Activated T-cell treated with anti-CD3 and anti-CD28 coated beads, Interleukin-2, amount 50 U/mL, for 4 hours (primary cell): ENCODE measurements around the gene EPB41L2. TPM values are rescaled to one million over a fixed set of nuclear protein-coding genes. Genes with fewer than 3 reads are reported as not detected.
"Not testable (repeated sequence)": the region's sequence is repeated elsewhere in the genome, so short reads cannot be mapped to it uniquely, and the experiment has no call there.

Source experiments
- ATAC-seq, 2 donors: fragments of 200-7000 bp; cut with Tn5 transposase; one replicate each; pipeline ENCODE4 v1.10.0; 2021
- DNase-seq: peaks from one replicate; pipeline ENCODE4 v3.0.0-alpha.2; 2020
- H3K27me3 Mint-ChIP-seq: one replicate; pipeline ENCODE4 v1.8.0; 2021; ENCODE audit warnings: low read depth, mixed read lengths
- H3K36me3 Mint-ChIP-seq: one replicate; pipeline ENCODE4 v1.8.0; 2022; ENCODE audit warnings: mixed read lengths; ENCODE audit not compliant: insufficient read depth
- H3K4me1 Mint-ChIP-seq: one replicate; pipeline ENCODE4 v1.8.0; 2021; ENCODE audit warnings: low read depth, mixed read lengths
- H3K4me3 Mint-ChIP-seq: one replicate; pipeline ENCODE4 v1.8.0; 2021; ENCODE audit warnings: mild to moderate bottlenecking, moderate library complexity, mixed read lengths
- H3K9me3 Mint-ChIP-seq: one replicate; pipeline ENCODE4 v1.8.0; 2021; ENCODE audit warnings: mixed read lengths
- total RNA-seq, 3 donors: library from RNA; stranded (reverse); gene quantifications; one replicate each; pipeline ENCODE4 v1.2.1, GENCODE V29; 2021

The EPB41L2 gene
- total RNA-seq, 3 donors from 2014 or later, result 11.7 to 18.0 (median 15.3) TPM

DNA sequence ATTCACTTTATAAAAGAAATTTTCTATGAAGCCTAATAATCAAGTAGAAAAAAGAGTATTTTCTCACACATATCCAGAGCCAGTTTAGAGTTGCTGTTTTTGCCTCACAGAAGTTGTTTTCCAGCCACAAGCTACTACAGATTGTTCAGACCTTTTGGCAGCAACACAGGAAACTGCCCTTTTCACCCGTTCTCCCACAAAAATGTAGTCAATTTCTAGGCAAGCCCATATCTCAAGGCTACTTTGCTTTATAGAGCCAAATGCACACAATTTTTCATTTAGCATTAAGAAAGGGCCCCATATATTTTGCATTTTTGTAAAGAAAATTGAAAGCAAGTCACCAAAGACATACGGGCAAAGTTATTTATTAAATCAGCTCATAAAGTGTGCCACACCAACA lies 49.5 kb downstream of the EPB41L2 start:
- Mint-ChIP-seq H3K4me1 (no peaks in the 10 kb centered on the region), H3K36me3 (peaks cover 4% of the 10 kb centered on the region), H3K9me3 (peaks cover 13% of the 10 kb centered on the region), H3K27me3 (no peaks in the 10 kb centered on the region), H3K4me3 (no peak overlapping the region)
- ATAC-seq, result no peak
- no peak for DNase-seq

DNA sequence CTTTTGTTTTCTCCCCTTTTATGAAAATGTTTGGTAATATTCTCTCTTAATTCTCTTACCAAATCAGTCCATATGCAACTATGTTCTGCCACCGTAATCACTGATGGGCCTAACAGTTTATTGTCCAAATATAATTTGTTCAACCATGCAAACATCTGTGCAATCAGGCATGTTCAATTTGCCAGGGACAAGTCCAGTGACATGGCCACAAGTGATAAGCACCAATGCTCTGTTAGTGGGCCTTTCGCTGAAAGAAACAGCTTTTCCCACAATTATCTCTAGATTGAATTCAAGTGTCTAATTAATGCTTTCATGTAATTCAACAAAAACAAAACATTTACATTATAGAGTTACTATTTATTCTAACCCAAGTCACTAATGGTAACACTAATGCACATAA lies 53.3 kb downstream of the EPB41L2 start:
- Mint-ChIP-seq H3K9me3 (peaks cover 28% of the 10 kb centered on the region), H3K36me3 (peaks cover 15% of the 10 kb centered on the region), H3K27me3 (no peaks in the 10 kb centered on the region), H3K4me3 (no peak overlapping the region), H3K4me1 (no peaks in the 10 kb centered on the region)
- ATAC-seq (no peak), DNase-seq (no peak)

DNA sequence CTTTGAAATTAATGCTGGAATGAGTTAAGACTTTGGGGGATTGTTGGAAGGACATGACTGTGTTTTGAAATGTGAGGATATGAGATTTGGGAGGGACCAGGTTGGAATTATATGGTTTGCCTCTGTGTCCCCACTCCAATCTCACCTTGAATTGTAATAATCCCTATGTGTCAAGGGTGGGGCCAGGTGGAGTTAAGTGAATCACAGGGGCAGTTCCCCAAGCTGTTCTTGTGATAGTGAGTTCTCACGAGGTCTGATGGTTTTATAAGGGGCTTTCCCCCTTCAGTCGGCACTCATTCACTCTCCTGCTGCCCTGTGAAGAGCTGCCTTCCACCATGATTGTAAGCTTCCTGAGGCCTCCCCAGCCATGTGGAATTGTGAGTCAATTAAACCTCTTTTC lies 54.1 kb downstream of the EPB41L2 start:
- not testable (repeated sequence) for H3K27me3 Mint-ChIP-seq, ATAC-seq, H3K4me1 Mint-ChIP-seq, DNase-seq, H3K4me3 Mint-ChIP-seq
- peaks cover 28% of the 10 kb centered on the region for H3K9me3 Mint-ChIP-seq
- H3K36me3 Mint-ChIP-seq, result peaks cover 15% of the 10 kb centered on the region

DNA sequence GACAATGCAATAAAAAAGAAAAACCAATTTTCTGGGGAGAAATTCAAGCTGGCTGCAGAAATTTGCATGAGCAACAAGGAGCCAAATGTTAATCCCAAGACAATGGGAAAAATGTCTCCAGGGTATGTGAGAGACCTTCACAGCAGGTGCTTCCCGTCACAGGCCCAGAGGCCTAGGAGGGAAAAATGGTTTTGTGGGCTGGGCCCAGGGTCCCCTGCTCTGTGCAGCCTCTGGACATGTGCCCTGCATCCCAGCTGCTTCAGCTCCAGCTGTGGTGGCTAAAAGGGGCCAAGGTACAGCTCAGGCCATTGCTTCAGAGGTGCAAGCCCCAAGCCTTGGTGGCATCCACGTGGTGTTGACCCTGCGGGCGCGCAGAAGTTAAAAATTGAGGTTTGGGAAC lies 55.1 kb downstream of the EPB41L2 start:
- not testable (repeated sequence) for DNase-seq, H3K27me3 Mint-ChIP-seq, ATAC-seq, H3K4me3 Mint-ChIP-seq, H3K4me1 Mint-ChIP-seq
- peaks cover 28% of the 10 kb centered on the region for H3K9me3 Mint-ChIP-seq
- peaks cover 15% of the 10 kb centered on the region for H3K36me3 Mint-ChIP-seq

- DNase-seq (no peak), ATAC-seq (no peak)
- Mint-ChIP-seq H3K9me3 (peaks cover 28% of the 10 kb centered on the region), H3K27me3 (no peaks in the 10 kb centered on the region), H3K36me3 (peaks cover 15% of the 10 kb centered on the region), H3K4me1 (no peaks in the 10 kb centered on the region), H3K4me3 (no peak overlapping the region)
Observed at GRCh38 chr6:131007286-131007685, 55.8 kb downstream of the EPB41L2 start.

DNA sequence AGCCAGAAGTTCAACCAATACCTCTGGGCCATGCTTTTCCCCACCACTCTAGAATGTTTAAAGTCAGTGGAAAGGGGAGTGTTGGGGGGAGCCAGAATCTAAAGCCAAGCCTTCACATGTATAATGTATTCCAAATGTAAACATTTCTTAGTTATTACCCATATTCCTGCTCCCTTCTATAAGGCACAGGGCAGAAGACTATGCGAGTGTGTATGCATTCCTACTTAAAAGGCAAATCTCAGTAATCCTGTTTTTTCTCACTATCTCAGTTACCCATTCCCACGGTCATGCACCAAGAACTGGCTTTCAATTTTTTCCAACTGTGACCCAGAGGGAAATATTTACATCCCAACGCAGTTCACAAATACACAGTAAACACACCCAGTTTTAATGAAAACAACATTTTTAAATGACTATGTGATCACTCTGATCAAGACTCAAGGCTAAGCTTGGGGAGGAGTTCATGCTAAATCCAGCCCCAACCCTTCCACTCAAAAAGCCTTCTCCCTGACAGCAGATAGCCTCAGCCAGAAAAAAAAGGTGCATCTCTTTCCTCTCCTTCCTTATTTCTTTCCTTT lies 57.5 kb downstream of the EPB41L2 start:
- no peaks in the 10 kb centered on the region for H3K4me1 Mint-ChIP-seq
- peaks cover 11% of the 10 kb centered on the region for H3K36me3 Mint-ChIP-seq
- H3K9me3 Mint-ChIP-seq, result peaks cover 24% of the 10 kb centered on the region
- ATAC-seq (no peak), DNase-seq (no peak)
- no peaks in the 10 kb centered on the region for H3K27me3 Mint-ChIP-seq
- H3K4me3 Mint-ChIP-seq, result no peak overlapping the region

DNA sequence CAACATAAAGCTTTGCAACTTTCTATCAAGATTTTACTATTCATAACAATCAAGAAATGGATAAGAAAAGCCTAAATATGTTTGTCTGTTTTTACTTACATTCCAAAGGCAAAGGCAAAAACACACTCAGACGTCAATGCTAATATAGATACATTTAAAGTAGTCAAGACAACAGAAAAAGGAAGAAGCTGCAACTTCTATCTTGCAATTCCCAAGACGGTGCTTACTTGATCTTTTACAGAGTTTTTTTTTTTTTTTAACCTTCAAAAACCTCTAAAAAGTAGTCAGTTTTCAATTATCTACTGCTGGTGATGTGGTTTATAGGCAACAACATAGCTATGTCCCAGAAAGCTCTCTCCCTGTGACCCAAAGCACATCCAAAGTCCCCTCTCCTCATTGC lies 58.1 kb downstream of the EPB41L2 start:
- no peaks in the 10 kb centered on the region for H3K4me1 Mint-ChIP-seq
- DNase-seq, result no peak
- ATAC-seq, result no peak
- H3K27me3 Mint-ChIP-seq, result no peaks in the 10 kb centered on the region
- H3K36me3 Mint-ChIP-seq, result peaks cover 11% of the 10 kb centered on the region
- H3K9me3 Mint-ChIP-seq, result peaks cover 24% of the 10 kb centered on the region
- H3K4me3 Mint-ChIP-seq, result no peak overlapping the region

DNA sequence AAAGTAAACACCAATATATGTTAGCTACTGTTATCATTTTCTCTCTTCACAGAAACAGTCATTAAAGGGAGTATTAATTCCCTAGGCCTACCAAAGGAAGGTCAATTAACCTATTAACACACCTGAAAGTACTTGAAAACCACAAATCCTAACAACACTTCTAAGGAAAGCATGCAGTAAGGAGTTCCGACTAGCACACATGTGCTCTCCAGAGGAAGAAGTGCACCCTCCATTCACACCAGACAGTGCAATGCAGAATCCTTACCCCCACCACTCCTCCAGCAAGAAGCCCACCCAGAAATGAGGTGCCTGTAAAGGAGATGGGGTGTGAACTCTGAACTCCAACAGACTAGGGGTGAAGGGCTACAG lies 58.7 kb downstream of the EPB41L2 start:
- Mint-ChIP-seq H3K36me3 (peaks cover 11% of the 10 kb centered on the region), H3K27me3 (no peaks in the 10 kb centered on the region), H3K4me1 (no peaks in the 10 kb centered on the region), H3K9me3 (peaks cover 20% of the 10 kb centered on the region), H3K4me3 (no peak overlapping the region)
- no peak for ATAC-seq
- no peak for DNase-seq

- no peaks in the 10 kb centered on the region for H3K4me1 Mint-ChIP-seq
- H3K9me3 Mint-ChIP-seq, result peaks cover 18% of the 10 kb centered on the region
- DNase-seq (no peak), ATAC-seq (no peak)
- peaks cover 11% of the 10 kb centered on the region for H3K36me3 Mint-ChIP-seq
- H3K4me3 Mint-ChIP-seq, result no peak overlapping the region
- no peaks in the 10 kb centered on the region for H3K27me3 Mint-ChIP-seq
Observed at GRCh38 chr6:131003488-131004386, 59.3 kb downstream of the EPB41L2 start.

DNA sequence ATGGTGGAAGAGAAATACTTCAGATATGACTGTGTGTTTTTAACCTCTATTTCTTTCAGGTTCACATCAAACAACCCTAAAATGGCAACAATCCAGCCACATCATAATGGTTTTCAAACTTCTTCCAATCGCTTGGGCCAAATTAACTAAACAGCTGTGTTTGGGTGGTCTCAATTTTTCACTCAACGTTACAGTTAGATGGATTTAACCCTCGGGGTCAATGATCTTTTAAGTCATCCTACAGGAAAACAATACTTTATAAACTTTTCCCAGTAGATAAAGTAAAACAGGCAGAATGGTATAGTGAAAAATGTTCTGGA lies 60.4 kb downstream of the EPB41L2 start:
- Mint-ChIP-seq H3K9me3 (peaks cover 11% of the 10 kb centered on the region), H3K4me1 (no peaks in the 10 kb centered on the region), H3K27me3 (no peaks in the 10 kb centered on the region), H3K36me3 (peaks cover 9% of the 10 kb centered on the region), H3K4me3 (no peak overlapping the region)
- no peak for ATAC-seq
- no peak for DNase-seq

DNA sequence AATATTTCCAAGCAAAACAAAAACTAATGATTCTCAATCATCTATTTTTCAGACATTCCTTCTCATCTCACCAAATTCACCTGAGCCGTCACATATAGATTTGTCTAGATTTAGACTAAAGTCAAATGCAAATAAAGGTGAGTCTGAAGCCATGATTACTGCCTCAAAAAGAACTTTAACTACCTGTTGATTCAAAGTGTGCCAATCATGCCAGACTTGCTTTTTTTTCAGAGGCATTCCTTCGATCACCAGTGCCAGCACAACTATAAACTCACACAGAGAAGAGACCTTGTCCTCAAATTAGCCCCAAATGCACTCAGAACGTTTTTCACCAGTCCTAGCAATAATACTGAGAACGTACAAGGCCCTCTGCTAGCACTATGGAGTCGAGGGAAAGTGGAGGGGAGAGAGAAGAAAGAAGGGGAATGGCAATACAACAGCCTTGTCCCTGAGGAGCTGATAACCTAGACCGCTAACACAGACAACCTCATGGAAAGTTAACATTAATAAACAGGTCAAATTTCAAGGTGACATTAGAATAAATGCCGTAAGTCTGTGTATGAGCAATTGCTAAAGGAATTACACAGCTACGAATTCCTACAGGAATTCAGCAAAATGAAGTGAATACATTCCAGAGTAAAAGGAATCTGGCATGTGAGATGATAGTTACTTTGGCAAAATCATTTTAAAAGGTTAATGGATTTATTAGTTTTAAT lies 60.9 kb downstream of the EPB41L2 start:
- H3K4me1 Mint-ChIP-seq, result no peaks in the 10 kb centered on the region
- ATAC-seq, result no peak
- peaks cover 2% of the 10 kb centered on the region for H3K27me3 Mint-ChIP-seq
- H3K36me3 Mint-ChIP-seq, result peaks cover 5% of the 10 kb centered on the region
- H3K9me3 Mint-ChIP-seq, result peaks cover 6% of the 10 kb centered on the region
- H3K4me3 Mint-ChIP-seq, result no peak overlapping the region
- DNase-seq, result no peak

- no peak for ATAC-seq
- H3K9me3 Mint-ChIP-seq, result no peaks in the 10 kb centered on the region
Observed at GRCh38 chr6:131001111-131001736, 61.8 kb downstream of the EPB41L2 start.

GRCh38 chr6:131000544-131000943 lies 62.5 kb downstream of the EPB41L2 start:
- DNase-seq, result no peak
- no peak for ATAC-seq
- H3K27me3 Mint-ChIP-seq, result peaks cover 2% of the 10 kb centered on the region
- H3K36me3 Mint-ChIP-seq, result no peaks in the 10 kb centered on the region
- H3K4me1 Mint-ChIP-seq, result no peaks in the 10 kb centered on the region
- H3K9me3 Mint-ChIP-seq, result no peaks in the 10 kb centered on the region
- H3K4me3 Mint-ChIP-seq, result no peak overlapping the region

More at GRCh38 chr6:131001111-131001736, 61.8 kb downstream of the EPB41L2 start:
- Mint-ChIP-seq H3K27me3 (peaks cover 2% of the 10 kb centered on the region), H3K36me3 (no peaks in the 10 kb centered on the region), H3K4me1 (no peaks in the 10 kb centered on the region), H3K4me3 (no peak overlapping the region)
- no peak for DNase-seq

- no peaks in the 10 kb centered on the region for H3K4me1 Mint-ChIP-seq
- H3K27me3 Mint-ChIP-seq, result peaks cover 2% of the 10 kb centered on the region
- ATAC-seq, result no peak
- H3K36me3 Mint-ChIP-seq, result no peaks in the 10 kb centered on the region
- no peaks in the 10 kb centered on the region for H3K9me3 Mint-ChIP-seq
- H3K4me3 Mint-ChIP-seq, result no peak overlapping the region
- DNase-seq, result no peak
Observed at GRCh38 chr6:130997061-130997753, 65.8 kb downstream of the EPB41L2 start.
